Activated CD4-positive, alpha-beta T cell treated with anti-CD3 and anti-CD28 coated beads, Interleukin-2, amount 10 ng/mL, durations not matched to agents 7 days and 5 days (primary cell): ENCODE results near the gene HSF2BP. TPM values are rescaled to one million over a fixed set of nuclear protein-coding genes. Genes with fewer than 3 reads are reported as not detected.
"Not testable (repeated sequence)": the region's sequence is repeated elsewhere in the genome, so short reads cannot be mapped to it uniquely, and the experiment has no call there.

Experiments used
- CTCF ChIA-PET: fragments of 350-600 bp; sonication (Branson Sonifier 250); formaldehyde crosslinking; loops from one replicate; lab custom pipeline; 2021; ENCODE audit warnings: antibody characterized with exemption; lab: Charles Lee
- POLR2A ChIA-PET: fragments of 350-600 bp; sonication (Branson Sonifier 250); formaldehyde crosslinking; loops from one replicate; lab custom pipeline; 2021; ENCODE audit warnings: antibody characterized with exemption; lab: Charles Lee
- DNase-seq: peaks from one replicate; pipeline ENCODE4 v3.0.0-alpha.2; 2020
- H3K27ac Mint-ChIP-seq: one replicate; pipeline ENCODE4 v1.8.0; 2021; ENCODE audit warnings: mild to moderate bottlenecking, moderate library complexity, mixed read lengths
- H3K27me3 Mint-ChIP-seq: one replicate; pipeline ENCODE4 v1.8.0; 2021; ENCODE audit warnings: mixed read lengths
- H3K36me3 Mint-ChIP-seq: one replicate; pipeline ENCODE4 v1.8.0; 2021; ENCODE audit warnings: low read depth, mixed read lengths
- H3K4me1 Mint-ChIP-seq: one replicate; pipeline ENCODE4 v1.8.0; 2021; ENCODE audit warnings: mixed read lengths
- H3K4me3 Mint-ChIP-seq: one replicate; pipeline ENCODE4 v1.8.0; 2021; ENCODE audit warnings: mild to moderate bottlenecking, moderate library complexity, mixed read lengths
- H3K9me3 Mint-ChIP-seq: one replicate; pipeline ENCODE4 v1.8.0; 2021; ENCODE audit warnings: mixed read lengths
- total RNA-seq, 2 experiments: library from RNA; stranded (reverse); gene quantifications; one replicate each; pipeline ENCODE4 v1.2.3, GENCODE V29; 2021

Gene HSF2BP
- total RNA-seq, 2 experiments from 2014 or later: 0.56 to 0.72 TPM

- Mint-ChIP-seq H3K9me3 (peaks cover 8% of the 10 kb centered on the region), H3K4me3 (no peak overlapping the region), H3K27me3 (peaks cover 13% of the 10 kb centered on the region), H3K4me1 (peaks cover 3% of the 10 kb centered on the region), H3K27ac (no peak overlapping the region), H3K36me3 (peaks cover 9% of the 10 kb centered on the region)
- ChIA-PET POLR2A (no interaction called here), CTCF (no interaction called here)
- DNase-seq: no peak
Observed at GRCh38 chr21:43622796-43623195, 36.5 kb downstream of the HSF2BP start.

- ChIA-PET CTCF (interaction anchor here (1.0 kb wide), 1 partner anchor 299 kb away, joined by 5 read pairs; no protein-coding TSS in a partner anchor), POLR2A (no interaction called here)
- no peak for DNase-seq
- Mint-ChIP-seq H3K27me3 (peaks cover 8% of the 10 kb centered on the region), H3K36me3 (peaks cover 9% of the 10 kb centered on the region), H3K27ac (no peak overlapping the region), H3K4me1 (peaks cover 3% of the 10 kb centered on the region), H3K4me3 (no peak overlapping the region), H3K9me3 (peaks cover 8% of the 10 kb centered on the region)
Observed at GRCh38 chr21:43619856-43620255, 39.4 kb downstream of the HSF2BP start.

GRCh38 chr21:43619344-43619743 is 39.9 kb downstream of the HSF2BP start:
- DNase-seq: no peak
- Mint-ChIP-seq H3K4me3 (no peak overlapping the region), H3K27ac (no peak overlapping the region), H3K27me3 (peaks cover 3% of the 10 kb centered on the region), H3K4me1 (peaks cover 5% of the 10 kb centered on the region), H3K36me3 (peaks cover 9% of the 10 kb centered on the region), H3K9me3 (peaks cover 8% of the 10 kb centered on the region)
- ChIA-PET CTCF (interaction anchor here (1.0 kb wide), 1 partner anchor 299 kb away, joined by 5 read pairs; no protein-coding TSS in a partner anchor), POLR2A (no interaction called here)

GRCh38 chr21:43618940-43619339 is 40.3 kb downstream of the HSF2BP start:
- ChIA-PET CTCF (interaction anchor here (1.0 kb wide), 1 partner anchor 298 kb away, joined by 5 read pairs; no protein-coding TSS in a partner anchor), POLR2A (no interaction called here)
- DNase-seq: no peak
- Mint-ChIP-seq H3K4me3 (no peak overlapping the region), H3K36me3 (peaks cover 9% of the 10 kb centered on the region), H3K27me3 (peaks cover 3% of the 10 kb centered on the region), H3K4me1 (peaks cover 6% of the 10 kb centered on the region), H3K27ac (no peak overlapping the region), H3K9me3 (peaks cover 8% of the 10 kb centered on the region)

GRCh38 chr21:43616861-43617260 is 42.4 kb downstream of the HSF2BP start:
- CTCF ChIA-PET, H3K36me3 Mint-ChIP-seq, H3K27ac Mint-ChIP-seq, H3K4me3 Mint-ChIP-seq, H3K9me3 Mint-ChIP-seq, POLR2A ChIA-PET, DNase-seq, H3K27me3 Mint-ChIP-seq: not testable (repeated sequence)
- H3K4me1 Mint-ChIP-seq: peaks cover 16% of the 10 kb centered on the region

GRCh38 chr21:43614839-43615238 is 44.4 kb downstream of the HSF2BP start:
- Mint-ChIP-seq H3K27ac (no peak overlapping the region), H3K4me3 (no peak overlapping the region), H3K4me1 (peaks cover 13% of the 10 kb centered on the region), H3K36me3 (peaks cover 1% of the 10 kb centered on the region), H3K27me3 (no peaks in the 10 kb centered on the region), H3K9me3 (peaks cover 1% of the 10 kb centered on the region)
- POLR2A ChIA-PET: no interaction called here
- DNase-seq: no peak
- CTCF ChIA-PET: no interaction called here

GRCh38 chr21:43613755-43614638 is 45.3 kb downstream of the HSF2BP start:
- no peaks in the 10 kb centered on the region for H3K9me3 Mint-ChIP-seq
- H3K36me3 Mint-ChIP-seq: no peaks in the 10 kb centered on the region
- ChIA-PET CTCF (no interaction called here), POLR2A (no interaction called here)
- H3K4me1 Mint-ChIP-seq: peaks cover 13% of the 10 kb centered on the region
- no peaks in the 10 kb centered on the region for H3K27me3 Mint-ChIP-seq
- no peak for DNase-seq
- H3K4me3 Mint-ChIP-seq: no peak overlapping the region
- no peak overlapping the region for H3K27ac Mint-ChIP-seq

GRCh38 chr21:43611598-43612369 is 47.5 kb downstream of the HSF2BP start:
- Mint-ChIP-seq H3K9me3 (no peaks in the 10 kb centered on the region), H3K27me3 (no peaks in the 10 kb centered on the region), H3K36me3 (no peaks in the 10 kb centered on the region), H3K27ac (no peak overlapping the region), H3K4me3 (no peak overlapping the region), H3K4me1 (peaks cover 13% of the 10 kb centered on the region)
- CTCF ChIA-PET: interaction anchor here (0.8 to 1.5 kb wide), 3 partner anchors 9 to 22 kb away, joined by 3 read pairs; no protein-coding TSS in a partner anchor
- DNase-seq: no peak
- POLR2A ChIA-PET: no interaction called here

- DNase-seq: no peak
- Mint-ChIP-seq H3K9me3 (no peaks in the 10 kb centered on the region), H3K4me1 (peaks cover 13% of the 10 kb centered on the region), H3K36me3 (no peaks in the 10 kb centered on the region), H3K27me3 (no peaks in the 10 kb centered on the region), H3K4me3 (no peak overlapping the region), H3K27ac (no peak overlapping the region)
- POLR2A ChIA-PET: no interaction called here
- CTCF ChIA-PET: no interaction called here
Observed at GRCh38 chr21:43609501-43610340, 49.6 kb downstream of the HSF2BP start.

GRCh38 chr21:43608664-43609063 is 50.6 kb downstream of the HSF2BP start:
- no peak overlapping the region for H3K27ac Mint-ChIP-seq
- POLR2A ChIA-PET: no interaction called here
- H3K27me3 Mint-ChIP-seq: no peaks in the 10 kb centered on the region
- DNase-seq: no peak
- H3K9me3 Mint-ChIP-seq: no peaks in the 10 kb centered on the region
- no peaks in the 10 kb centered on the region for H3K36me3 Mint-ChIP-seq
- CTCF ChIA-PET: no interaction called here
- H3K4me3 Mint-ChIP-seq: no peak overlapping the region
- peaks cover 7% of the 10 kb centered on the region for H3K4me1 Mint-ChIP-seq

GRCh38 chr21:43608225-43608624 is 51.1 kb downstream of the HSF2BP start:
- Mint-ChIP-seq H3K4me1 (peaks cover 5% of the 10 kb centered on the region), H3K27me3 (no peaks in the 10 kb centered on the region), H3K36me3 (no peaks in the 10 kb centered on the region), H3K4me3 (no peak overlapping the region), H3K27ac (no peak overlapping the region), H3K9me3 (no peaks in the 10 kb centered on the region)
- ChIA-PET CTCF (no interaction called here), POLR2A (no interaction called here)
- DNase-seq: no peak

GRCh38 chr21:43605320-43606215 is 53.7 kb downstream of the HSF2BP start:
- Mint-ChIP-seq H3K4me1 (peaks cover 14% of the 10 kb centered on the region), H3K27ac (no peak overlapping the region), H3K9me3 (no peaks in the 10 kb centered on the region), H3K36me3 (no peaks in the 10 kb centered on the region), H3K4me3 (no peak overlapping the region), H3K27me3 (peaks cover 2% of the 10 kb centered on the region)
- DNase-seq: no peak
- POLR2A ChIA-PET: no interaction called here
- CTCF ChIA-PET: no interaction called here
